ENCODE measurements around the gene TRIAP1.
"Not testable (repeated sequence)": the region's sequence is repeated elsewhere in the genome, so short reads cannot be mapped to it uniquely, and the experiment has no call there.

TRIAP1 gene

DNA sequence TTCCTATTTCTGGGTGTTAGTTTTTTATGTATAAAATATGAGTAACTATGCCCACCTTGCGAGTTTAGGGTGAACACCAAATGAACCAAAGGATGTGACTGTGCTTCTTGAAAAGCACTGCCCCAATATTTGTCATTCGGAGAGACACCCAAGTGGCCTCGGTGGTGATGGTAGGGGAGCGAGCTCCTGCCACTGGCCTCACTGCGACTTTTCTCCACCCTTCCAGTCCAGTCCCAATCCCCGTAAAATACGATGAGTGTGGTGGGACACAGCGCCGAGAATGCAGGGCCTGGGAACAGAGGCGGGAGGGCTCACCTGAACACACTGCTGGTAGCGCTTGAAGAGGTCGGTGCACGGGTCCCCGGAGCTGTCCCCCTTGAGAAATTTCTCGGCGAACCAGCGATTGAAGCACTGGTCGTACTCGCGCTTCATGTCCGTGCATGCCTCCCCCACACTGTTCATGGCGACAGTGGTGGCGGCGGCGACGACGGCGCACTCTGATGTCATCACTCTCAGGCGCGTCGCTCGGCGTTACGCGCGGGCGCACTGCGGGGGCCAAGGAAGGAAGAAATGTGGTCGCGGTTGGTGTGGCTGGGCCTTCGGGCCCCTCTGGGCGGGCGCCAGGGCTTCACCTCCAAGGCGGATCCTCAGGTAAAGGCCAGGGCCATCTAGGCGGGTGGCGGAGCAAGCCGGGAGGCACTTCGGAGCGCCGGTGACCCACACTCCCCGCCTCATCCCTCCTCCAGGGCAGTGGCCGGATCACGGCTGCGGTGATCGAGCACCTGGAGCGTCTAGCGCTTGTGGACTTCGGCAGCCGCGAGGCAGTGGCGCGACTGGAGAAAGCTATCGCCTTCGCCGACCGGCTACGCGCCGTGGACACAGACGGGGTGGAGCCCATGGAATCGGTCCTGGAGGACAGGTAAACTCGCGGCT, at the start of gene TRIAP1, which contains the start of gene GATC:
Gene TRIAP1 (minus strand): TSS at position 474 of the 933 bp plus-strand sequence. CDS start 12 bp downstream, at position 462.
Gene GATC (plus strand): TSS at position 534 of the 933 bp plus-strand sequence. CDS start 37 bp downstream, at position 571.
- DNase-seq (ENCODE audit: low read depth, low spot score), result peak; percentile 95

DNA sequence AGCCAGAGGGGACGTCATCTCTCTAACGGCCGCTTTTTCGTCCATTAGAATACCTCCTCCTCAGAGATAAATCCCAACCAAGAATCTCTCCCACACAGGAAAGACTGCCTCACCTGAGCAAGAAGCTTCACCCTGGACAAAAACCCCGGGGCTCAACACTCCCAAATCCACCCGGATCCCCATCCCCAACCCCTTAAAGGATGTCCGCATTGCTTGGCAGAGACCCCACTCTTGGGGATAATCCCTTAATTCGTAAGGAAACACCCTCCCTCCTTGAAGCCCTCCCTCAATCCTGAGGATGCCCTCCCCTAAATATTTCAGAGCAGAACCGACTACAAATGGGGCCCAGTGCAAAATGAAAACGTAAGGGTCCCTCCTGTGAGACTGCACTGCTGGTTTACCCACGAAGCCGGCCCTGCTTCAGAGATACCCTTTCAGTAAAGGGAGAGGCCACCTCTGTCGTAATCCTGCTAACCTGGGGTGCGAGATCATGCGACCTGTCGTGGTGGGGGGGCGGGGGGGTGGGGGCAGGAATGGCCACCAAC, 49.1 kb upstream of the TRIAP1 start:
- DNase-seq (ENCODE audit: low read depth, low spot score), result peak; percentile 18

DNA sequence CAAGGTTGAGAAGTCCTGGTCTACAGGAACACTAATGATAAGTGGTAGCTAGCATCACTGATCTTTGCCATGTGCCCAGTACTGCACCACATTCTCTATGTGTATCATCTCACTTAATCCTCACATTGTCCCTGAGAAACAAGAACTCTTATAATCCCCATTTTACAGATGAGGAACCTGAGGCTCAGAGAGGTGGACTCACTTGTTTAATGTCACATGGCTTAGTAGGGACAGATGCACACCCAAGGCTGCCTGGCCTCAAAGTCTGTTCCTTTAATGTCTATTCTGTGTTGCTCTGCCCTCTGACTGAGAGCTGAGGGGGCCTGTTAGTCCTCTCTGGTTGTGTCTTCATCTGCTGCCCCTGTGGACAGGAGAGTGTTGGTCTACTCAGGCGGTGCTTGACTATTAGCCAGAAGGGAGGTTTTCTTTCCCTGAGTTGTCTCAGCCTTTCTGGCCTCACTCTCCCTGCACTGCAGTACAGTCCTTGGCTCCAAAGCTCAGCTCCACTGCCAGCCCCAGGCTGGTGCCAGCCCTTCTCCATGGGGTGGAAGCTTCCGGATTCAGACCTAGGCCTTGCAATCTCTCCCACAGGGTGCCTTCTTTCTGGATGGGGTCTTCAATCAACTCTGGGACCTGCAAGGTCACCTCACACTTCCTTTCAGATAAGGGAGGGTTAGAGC, 44.8 kb upstream of the TRIAP1 start:
- no peak for DNase-seq (ENCODE audit: low read depth, low spot score)

DNA sequence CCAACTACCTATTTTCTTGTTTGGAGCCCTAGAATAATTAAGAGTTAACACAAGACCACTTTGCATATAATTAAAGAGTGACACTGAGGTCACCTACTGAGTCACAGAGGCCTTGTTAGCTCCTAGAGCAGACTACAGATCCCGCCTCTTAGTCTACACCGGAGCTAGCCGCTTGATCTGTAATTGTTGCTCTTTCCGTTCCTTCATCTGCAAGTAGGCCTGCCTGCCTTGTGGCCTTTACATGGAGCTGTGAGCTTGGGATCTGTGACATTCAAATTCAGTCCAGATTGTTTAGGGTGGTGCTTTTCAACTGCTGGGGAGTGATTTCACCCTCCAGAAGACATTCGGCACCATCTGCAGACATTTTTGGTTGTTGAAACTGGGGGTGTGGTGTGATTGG, 44.1 kb upstream of the TRIAP1 start:
- DNase-seq (ENCODE audit: low read depth, low spot score), result no peak

DNA sequence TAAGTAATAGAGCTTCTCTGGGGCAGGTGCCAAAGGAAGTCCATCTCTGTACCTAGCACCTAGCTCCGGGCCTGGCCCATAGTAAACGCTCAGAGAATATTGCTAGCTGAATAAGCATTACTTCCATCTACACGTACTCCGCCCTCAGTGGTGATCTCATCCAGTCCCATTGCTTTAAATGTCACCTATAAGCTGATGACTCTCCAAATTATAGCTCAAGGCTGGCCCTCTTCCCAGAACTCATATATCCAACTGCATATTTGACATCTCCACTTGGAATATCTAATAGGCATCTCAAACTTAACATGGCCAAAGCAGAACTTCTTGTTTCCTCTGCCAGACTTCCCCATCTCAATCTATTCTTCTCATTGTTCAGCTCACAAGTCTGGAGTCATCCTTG, 42.8 kb upstream of the TRIAP1 start:
- DNase-seq (ENCODE audit: low read depth, low spot score), result no peak

DNA sequence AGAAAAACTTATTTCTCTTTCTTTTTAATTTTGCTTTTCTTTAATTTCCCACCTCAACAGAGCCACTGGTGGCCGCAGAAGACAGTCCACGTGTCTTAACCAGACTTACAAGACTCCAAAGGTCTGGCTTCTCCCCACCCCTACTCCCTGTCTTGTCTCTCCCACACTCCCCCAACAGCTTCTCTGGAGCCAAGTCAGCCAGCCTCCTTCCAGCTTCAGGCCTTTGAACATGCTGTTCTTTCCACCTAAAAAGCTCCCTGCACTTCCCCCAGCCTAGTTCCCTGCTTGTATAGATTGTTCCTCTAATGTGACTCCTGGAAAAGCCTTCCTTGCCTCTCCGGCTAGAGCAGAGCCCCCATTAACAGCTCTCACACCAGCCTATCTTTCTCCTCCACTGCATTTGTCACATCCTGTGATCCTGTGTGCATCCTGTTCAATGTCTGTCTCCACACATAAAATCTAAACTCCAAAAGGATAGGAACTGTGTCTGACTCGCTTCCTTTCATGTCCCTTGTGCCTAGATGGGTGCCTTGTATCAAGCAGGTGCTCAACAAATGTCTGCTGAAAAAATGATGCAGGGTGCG, 42.0 kb upstream of the TRIAP1 start:
- no peak for DNase-seq (ENCODE audit: low read depth, low spot score)

DNA sequence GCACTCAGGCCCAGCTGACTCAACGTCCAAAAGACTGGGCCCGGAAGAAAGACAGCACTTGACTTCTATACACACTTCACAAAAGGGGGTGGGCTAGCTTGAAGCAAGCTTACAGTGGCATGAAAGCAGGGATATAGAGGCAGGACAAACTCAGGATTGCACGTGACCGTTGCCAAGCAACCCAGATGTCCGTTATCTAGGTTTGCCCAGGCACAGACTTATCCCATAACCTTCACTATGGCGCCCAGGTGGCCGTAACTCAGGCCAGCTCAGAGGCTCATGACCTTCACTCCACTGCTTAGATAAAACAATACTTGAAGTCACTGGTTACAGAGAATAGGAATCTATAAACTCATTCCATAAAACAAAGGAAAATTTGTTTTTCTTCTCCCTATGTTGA, 41.4 kb upstream of the TRIAP1 start:
- DNase-seq (ENCODE audit: low read depth, low spot score), result not testable (repeated sequence)

DNA sequence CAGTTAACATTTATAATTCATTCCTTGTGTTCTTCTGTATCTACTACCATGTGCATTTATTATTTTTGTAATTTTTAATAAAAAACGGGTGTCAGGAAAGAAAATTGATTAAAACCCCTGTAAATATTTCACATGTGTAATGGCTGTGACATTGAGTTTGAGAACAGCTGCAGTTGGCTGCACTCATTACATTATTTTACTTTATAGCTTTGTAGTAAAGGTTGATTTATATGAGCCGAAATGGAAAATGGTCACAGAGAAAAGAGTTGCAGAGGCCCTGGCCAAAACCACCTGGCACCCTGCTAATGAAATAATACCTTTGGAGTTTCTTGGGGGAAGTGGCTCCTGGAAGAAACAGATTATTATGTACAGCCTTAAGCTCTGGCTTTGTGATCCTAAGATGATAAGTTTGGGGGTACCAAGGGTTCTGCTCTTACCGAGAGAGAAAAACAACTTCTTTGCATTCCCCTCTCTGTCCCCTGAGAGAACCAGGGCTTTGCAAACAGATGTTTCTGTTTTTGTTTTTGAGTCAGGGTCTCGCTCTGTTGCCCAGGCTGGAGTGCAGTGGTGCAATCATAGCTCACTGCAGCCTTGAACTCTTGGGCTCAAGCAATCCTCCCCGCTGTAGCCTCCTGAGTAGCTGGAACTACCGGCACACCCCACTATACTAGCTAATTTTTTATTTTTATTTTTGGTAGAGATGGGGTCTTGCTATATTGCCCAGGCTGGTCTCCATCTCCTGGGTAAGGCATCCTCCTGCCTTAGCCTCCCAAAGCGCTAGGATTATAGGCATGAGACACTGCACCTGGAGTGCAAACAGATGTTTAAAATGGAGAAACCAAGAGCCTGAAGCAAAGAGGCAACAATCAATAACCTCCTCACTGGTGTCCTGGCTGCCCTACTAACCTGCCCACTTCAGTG, 40.0 kb upstream of the TRIAP1 start:
- no peak for DNase-seq (ENCODE audit: low read depth, low spot score)

DNA sequence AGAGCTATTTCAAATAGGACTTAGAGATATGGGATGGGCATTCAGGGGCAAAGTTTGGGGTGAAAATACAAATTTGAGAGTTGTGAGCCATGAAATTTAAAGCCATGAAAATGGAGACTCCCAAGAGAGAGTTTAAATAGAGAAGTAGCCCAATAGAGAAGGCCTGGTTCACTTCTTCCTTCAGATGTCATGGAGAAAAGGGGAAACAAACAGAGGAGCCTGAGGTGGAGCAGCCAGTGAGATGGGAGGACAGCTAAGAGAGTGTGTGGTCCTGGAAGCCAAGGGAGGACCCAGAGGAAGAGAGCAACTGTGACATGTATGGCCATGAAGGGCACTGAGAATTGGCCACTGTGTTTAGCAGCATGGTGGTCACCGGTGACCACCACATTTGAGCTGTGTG, 37.4 kb upstream of the TRIAP1 start:
- no peak for DNase-seq (ENCODE audit: low read depth, low spot score)

DNA sequence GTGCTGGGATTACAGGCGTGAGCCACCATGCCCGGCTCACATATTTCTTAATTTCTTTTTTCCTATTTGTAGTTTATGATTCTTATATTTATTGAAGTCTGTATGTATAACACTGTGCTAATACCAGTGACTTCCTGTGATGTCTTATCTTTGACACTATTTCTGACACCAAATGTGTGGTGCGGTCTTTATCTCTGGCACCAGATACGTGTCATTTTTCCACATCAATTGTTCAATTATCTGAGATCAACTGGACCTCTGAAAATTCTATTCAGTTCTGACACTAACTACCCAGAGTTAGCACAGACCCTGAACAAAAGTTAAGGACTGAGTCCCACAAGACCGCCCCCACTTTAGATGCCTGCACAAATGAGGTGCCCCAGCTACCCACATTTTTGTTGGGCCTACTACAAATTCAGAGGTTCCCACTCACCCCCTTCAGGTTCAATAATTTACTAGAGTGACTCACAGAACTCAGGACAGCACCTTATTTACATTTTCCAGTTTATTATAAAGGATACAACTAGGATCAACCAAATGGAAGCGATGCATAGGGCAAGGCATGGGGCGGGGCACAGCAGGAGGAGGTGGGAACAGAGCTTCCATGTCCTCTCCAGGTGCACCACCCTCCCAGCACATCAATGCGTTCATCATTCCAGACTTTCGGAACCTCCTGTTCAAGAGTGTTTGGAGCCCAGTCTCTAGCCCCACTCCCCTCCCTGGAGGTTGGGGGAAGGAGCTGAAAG, 35.0 kb upstream of the TRIAP1 start:
- DNase-seq (ENCODE audit: low read depth, low spot score), result no peak

DNA sequence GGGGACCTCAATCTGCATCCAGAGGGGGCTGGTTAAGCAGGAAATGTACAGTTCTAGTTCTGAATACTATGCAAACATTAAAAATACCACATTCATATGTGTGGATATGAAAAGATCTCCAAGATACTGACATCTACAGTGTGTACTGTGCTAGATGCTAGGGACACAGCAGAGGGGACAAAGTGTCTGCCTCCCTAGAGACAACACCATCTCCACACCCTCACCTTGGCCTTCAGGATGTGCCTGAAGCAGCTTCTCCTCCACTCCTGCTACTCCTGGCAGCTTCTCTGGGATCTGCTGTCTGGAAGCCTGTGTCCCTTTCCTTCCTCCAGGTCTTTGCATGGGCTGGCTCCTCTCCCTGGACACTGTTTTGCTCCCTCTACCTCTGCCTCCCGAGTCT, 34.0 kb upstream of the TRIAP1 start:
- DNase-seq (ENCODE audit: low read depth, low spot score), result no peak

DNA sequence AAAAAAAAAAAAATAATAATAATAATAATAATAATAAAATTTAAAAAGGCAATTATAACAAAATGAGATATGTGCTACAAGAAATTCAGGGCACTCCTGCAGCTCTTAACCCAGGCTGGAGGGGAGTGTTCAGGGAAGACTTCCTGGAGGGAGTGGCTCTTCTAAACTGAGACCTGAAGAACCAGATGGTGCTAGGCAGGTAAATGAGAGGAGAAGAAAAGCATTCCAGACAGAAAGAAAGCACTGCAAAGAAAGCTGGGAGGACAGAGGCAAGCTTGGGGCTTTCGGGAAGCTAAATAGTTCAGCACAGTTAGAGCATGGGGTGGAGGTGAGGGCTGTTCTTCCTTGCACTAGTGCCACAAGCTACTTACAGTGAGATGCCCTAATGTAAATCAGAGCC, 33.3 kb upstream of the TRIAP1 start:
- no peak for DNase-seq (ENCODE audit: low read depth, low spot score)

DNA sequence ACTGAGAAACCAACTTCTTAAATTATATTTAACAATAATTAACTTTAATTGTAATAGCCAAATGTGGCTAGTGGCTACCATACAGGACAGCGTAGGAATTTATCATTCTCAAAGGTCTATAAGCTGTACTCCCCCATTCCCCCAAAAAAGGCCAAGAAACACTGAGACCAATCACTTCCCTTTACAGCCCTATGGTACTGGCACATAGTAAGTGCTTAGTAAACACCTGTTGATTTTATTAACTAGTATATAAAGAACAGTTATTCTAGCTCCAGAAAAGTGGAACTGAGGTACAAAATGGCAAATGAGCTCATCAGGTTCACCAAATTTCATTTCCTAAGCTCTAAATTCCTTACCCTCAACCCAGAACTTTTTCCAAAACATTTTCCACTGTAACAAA, 29.5 kb upstream of the TRIAP1 start:
- no peak for DNase-seq (ENCODE audit: low read depth, low spot score)

DNA sequence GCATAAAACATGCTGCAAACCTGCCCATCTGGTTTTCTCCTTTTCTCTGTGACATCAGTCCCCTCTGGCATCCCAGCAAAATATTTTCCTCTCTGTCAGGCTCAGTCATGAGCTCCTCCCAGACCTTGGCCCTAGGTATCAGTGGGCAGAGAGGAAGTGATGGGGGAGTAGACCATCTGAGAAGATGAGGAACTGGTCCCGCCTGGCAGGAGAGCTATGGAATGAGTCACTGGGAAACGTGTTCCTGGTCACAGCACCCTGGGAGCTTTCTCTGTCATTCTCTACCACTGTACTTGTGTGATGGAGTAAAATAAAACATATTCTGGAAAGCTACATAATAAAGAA, 28.4 kb upstream of the TRIAP1 start:
- DNase-seq (ENCODE audit: low read depth, low spot score), result peak; percentile 71

DNA sequence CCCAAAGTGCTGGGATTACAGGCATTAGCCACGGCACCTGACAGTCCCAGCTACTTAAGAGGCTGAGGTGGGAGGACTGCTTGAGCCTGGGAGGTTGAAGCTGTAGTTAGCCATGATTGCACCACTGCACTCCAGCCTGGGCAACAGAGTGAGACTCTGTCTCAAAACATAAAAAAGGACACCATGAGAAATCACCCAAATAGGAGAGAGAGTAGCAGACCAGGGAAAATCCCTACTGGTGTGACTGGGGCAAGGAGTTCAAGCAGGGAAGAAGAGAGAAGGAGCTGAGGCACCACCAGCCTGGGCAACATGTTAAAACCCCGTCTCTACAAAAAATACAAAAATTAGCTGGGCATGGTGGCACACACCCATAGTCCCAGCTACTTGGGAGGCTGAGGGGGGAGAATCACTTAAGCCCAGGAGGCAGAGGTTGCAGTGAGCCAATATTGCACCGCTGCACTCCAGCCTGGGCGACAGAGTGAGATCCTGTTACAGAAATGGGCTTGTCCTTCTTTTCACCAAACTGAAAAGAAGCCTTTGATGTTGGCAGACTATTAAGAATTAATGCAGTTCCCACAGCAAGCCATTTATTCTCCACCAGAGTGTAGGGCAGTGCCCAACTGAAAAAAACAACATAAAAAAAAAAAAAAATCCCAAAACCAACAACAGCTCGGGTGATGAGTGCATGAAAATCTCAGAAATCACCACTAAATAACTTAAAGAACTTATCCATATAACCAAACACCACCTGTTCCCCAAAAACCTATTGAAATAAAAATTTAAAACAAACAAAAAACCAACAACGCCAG, 27.8 kb upstream of the TRIAP1 start:
- no peak for DNase-seq (ENCODE audit: low read depth, low spot score)

DNA sequence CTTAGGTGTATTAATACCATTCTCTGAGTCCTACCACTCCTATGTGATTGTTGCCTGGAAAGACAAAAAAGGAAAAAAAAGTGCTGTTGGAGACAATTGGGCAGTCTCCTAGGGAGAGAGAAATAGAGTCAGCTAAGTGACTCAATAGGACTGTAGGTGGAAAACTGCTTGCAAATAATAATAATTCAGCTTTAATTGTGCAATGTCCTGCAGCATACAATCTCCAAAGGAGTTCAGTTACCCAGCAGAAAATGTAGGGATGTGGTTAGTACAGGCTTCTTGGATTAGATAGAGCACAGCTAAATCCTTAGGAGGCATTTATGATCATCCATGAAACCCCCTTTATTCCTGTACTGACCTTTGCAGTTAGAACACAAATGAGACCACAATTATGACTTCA, 26.3 kb upstream of the TRIAP1 start:
- DNase-seq (ENCODE audit: low read depth, low spot score), result no peak

DNA sequence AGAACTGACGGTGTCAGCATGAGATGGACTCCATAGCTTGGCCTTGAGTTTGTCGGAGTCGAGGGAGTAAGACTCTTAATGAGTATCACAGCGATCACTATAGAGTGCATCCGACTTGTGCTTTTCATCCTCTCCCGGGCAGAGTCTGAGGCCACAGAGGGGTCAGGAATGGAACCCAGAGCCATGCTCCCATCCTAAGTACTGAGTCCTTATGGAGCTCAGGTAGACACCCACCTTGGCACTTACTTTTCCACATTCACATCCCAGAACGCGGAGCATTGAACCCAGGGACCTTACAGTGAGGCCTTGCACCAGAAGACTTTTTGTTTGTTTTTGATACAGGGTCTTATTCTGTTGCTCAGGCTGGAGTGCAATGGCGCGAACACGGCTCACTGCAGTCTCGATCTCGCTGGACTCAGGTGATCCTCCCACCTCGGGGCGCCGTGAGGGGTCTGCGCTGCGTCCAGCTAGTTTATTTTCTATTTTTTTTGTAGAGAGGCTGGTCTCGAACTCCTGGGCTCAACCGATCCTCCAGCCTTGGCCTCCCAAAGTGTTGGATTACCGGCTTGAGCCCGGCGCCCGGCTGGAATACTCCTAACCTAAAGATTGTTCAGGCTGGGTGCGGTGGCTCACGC, 24.1 kb upstream of the TRIAP1 start:
- no peak for DNase-seq (ENCODE audit: low read depth, low spot score)

DNA sequence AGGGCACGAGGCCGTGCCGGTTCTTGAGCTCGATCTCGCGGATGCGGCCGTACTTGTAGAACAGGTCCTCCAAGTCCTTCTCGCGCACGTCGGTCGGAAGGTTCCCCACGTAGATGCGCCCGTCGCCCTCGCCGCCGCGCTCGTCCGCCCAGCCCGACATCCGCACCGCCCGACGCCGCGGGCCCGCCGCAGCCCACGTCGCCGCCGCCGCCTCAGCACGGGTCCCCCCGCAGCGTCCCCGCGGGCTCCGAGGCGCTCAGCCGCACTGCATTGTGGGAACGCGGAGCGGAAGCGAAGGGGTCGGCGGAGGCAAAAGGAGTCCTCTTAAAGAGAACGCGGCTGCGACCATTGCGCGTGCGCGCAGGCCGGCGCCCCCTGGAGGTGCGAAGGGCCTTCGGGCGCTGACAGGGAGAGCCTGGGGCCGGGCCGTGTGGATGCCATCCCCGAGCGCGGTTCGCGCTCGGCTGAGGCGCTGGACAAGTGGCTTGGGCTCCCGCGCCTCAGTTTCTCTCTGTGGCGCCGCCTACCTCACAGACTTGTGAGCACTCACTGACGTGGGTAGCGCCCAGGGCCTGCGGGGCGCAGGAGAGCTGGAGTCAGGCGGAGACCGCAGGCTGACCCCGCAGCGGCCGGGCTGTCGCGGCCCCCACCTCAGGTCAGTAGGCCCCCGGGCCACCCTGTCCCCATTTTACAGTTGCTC, 23.4 kb upstream of the TRIAP1 start, which contains the start of gene SRSF9:
Gene SRSF9 (minus strand): TSS at position 299 of the 700 bp plus-strand sequence. CDS start 139 bp downstream, at position 160.
- peak; percentile 99 for DNase-seq (ENCODE audit: low read depth, low spot score)

Measured in astrocyte of the hippocampus (primary cell).